Measurements from ENCODE around the gene GLB1L2.

- TF ChIP-seq ERF (CRISPR knock-in tag; IDR thresholded peaks at IDR 0.05) (no peak), HOXD1 (CRISPR knock-in tag; IDR thresholded peaks at IDR 0.05) (no peak), ZNF672 (CRISPR knock-in tag; IDR thresholded peaks at IDR 0.05) (no peak), RFX1 (IDR thresholded peaks at IDR 0.05) (no peak), HNF1A (IDR thresholded peaks at IDR 0.05; ENCODE audit: low read depth) (no peak), HNF1A (CRISPR knock-in tag; IDR thresholded peaks at IDR 0.05; ENCODE audit: borderline replicate concordance) (no peak), SMARCC2 (IDR thresholded peaks at IDR 0.05) (no peak), KLF13 (CRISPR knock-in tag; IDR thresholded peaks at IDR 0.05) (no peak), CREB1 (IDR thresholded peaks at IDR 0.05) (no peak), CREB1 (CRISPR knock-in tag; IDR thresholded peaks at IDR 0.05) (no peak), EP300 (IDR thresholded peaks at IDR 0.05; ENCODE audit: low read depth in 2 of 2, low read length in 2 of 2) (no peak), EP300 (CRISPR knock-in tag; IDR thresholded peaks at IDR 0.05; ENCODE audit: borderline replicate concordance) (no peak), CTCF (CRISPR knock-in tag; IDR thresholded peaks at IDR 0.05) (no peak), NR2F1 (CRISPR knock-in tag; IDR thresholded peaks at IDR 0.05) (no peak), ATF1 (CRISPR knock-in tag; IDR thresholded peaks at IDR 0.05) (no peak), ZNF281 (CRISPR knock-in tag; IDR thresholded peaks at IDR 0.05; ENCODE audit: borderline replicate concordance) (no peak), ZBTB26 (CRISPR knock-in tag; IDR thresholded peaks at IDR 0.05; ENCODE audit: borderline replicate concordance) (no peak)
Observed at GRCh38 chr11:134406264-134407185, 74.7 kb downstream of the GLB1L2 start.
